Upper lobe of left lung (tissue), 4 donors: ENCODE data around the gene CRYGS.

Experiments
- EP300 ChIP-seq, 4 donors: sonication (generic); formaldehyde crosslinking; IDR thresholded peaks; one replicate each; pipeline ENCODE4 v1.5.1; 2017; ENCODE audit warnings: antibody characterized with exemption in 4 of 4, control low read depth in 2 of 4
- POLR2A ChIP-seq, 4 donors: fragments of 450-650 bp; IDR thresholded peaks; one replicate each; pipeline ENCODE4 v1.5.1; 2016 to 2017; ENCODE audit warnings: antibody characterized with exemption in 4 of 4, mild to moderate bottlenecking in 2 of 4
- POLR2AphosphoS5 ChIP-seq, 2 donors: sonication (generic); formaldehyde crosslinking; IDR thresholded peaks; one replicate each; pipeline ENCODE4 v1.5.1; 2017; ENCODE audit warnings: antibody characterized with exemption in 2 of 2
- TF ChIP-seq, protein P1 (sequence below), 6 experiments: fragments of 450-650 bp in 4 of 6; fragments of 200-600 bp in 2 of 6; sonication (generic) in 2 of 6; IDR thresholded peaks; one replicate each; pipeline ENCODE4 v1.5.1; 2016 to 2019; ENCODE audit warnings: antibody characterized with exemption in 6 of 6

DNA sequence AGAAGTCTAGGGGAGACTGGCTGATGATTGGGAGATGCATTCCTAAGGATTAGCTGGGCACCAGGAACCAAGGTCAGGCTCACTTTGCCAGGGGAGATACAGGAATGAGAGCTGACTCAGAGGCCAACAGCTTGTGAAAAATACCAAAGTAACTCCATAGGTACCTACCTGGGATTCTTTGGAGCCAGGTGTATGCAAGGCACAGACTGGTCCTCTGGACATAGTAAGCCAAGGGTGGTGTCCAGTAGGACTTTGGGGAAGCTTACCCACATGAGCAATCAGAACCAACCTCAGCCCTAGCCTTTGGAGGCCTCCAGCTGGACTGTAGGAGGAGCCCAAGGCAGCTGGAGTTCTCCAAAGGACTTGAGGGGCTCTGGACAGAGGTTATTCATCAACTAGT lies 47.5 kb downstream of the CRYGS start:
- TF ChIP-seq POLR2A (IDR thresholded peaks at IDR 0.05) (no peak), POLR2AphosphoS5 (IDR thresholded peaks at IDR 0.05) (no peak), EP300 (IDR thresholded peaks at IDR 0.05) (no peak)
- TF ChIP-seq, protein P1, sequence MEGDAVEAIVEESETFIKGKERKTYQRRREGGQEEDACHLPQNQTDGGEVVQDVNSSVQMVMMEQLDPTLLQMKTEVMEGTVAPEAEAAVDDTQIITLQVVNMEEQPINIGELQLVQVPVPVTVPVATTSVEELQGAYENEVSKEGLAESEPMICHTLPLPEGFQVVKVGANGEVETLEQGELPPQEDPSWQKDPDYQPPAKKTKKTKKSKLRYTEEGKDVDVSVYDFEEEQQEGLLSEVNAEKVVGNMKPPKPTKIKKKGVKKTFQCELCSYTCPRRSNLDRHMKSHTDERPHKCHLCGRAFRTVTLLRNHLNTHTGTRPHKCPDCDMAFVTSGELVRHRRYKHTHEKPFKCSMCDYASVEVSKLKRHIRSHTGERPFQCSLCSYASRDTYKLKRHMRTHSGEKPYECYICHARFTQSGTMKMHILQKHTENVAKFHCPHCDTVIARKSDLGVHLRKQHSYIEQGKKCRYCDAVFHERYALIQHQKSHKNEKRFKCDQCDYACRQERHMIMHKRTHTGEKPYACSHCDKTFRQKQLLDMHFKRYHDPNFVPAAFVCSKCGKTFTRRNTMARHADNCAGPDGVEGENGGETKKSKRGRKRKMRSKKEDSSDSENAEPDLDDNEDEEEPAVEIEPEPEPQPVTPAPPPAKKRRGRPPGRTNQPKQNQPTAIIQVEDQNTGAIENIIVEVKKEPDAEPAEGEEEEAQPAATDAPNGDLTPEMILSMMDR (IDR thresholded peaks at IDR 0.05) = no peak
